SK-N-SH treated with all-trans-retinoic acid at 6 μM for 48 hours (cell line): Measurements from ENCODE around the gene DLG2.

ENCODE experiments used
- ATAC-seq: fragments of 200-7000 bp; cut with Tn5 transposase; 3 replicates; pipeline ENCODE4 v1.9.1; 2020; ENCODE audit warnings: mild to moderate bottlenecking, moderate library complexity
- ARNTL ChIP-seq: fragments of 450-650 bp; formaldehyde crosslinking; IDR thresholded peaks from 2 replicates; pipeline ENCODE4 v1.5.0; 2020; ENCODE audit warnings: low read depth, mild to moderate bottlenecking, moderate library complexity, borderline replicate concordance
- BACH2 ChIP-seq: fragments of 250-450 bp; sonication (Bioruptor Pico); IDR thresholded peaks from 2 replicates; pipeline ENCODE4 v1.9.0; 2021; ENCODE audit warnings: mild to moderate bottlenecking, borderline replicate concordance
- CSDC2 ChIP-seq: fragments of 250-450 bp; sonication (Bioruptor Pico); IDR thresholded peaks from 2 replicates; pipeline ENCODE4 v1.5.0; 2020; ENCODE audit warnings: mild to moderate bottlenecking, moderate library complexity
- ESRRG ChIP-seq: fragments of 250-450 bp; sonication (Bioruptor Pico); IDR thresholded peaks from 2 replicates; pipeline ENCODE4 v1.6.1; 2021; ENCODE audit warnings: mild to moderate bottlenecking
- GLIS3 ChIP-seq: fragments of 250-450 bp; sonication (Bioruptor Pico); IDR thresholded peaks from 2 replicates; pipeline ENCODE4 v1.5.0; 2020; ENCODE audit warnings: mild to moderate bottlenecking, moderate library complexity
- ISL1 ChIP-seq: fragments of 250-450 bp; sonication (Bioruptor Pico); IDR thresholded peaks from 2 replicates; pipeline ENCODE4 v2.1.2; 2022; ENCODE audit warnings: mild to moderate bottlenecking, moderate library complexity
- PPARA ChIP-seq: fragments of 250-450 bp; sonication (Bioruptor Pico); IDR thresholded peaks from 2 replicates; pipeline ENCODE4 v1.5.0; 2020; ENCODE audit warnings: mild to moderate bottlenecking, borderline replicate concordance
- RARB ChIP-seq: fragments of 250-450 bp; sonication (Bioruptor Pico); IDR thresholded peaks from 2 replicates; pipeline ENCODE4 v1.8.0; 2021; ENCODE audit warnings: mild to moderate bottlenecking, moderate library complexity
- TCF4 ChIP-seq: fragments of 250-450 bp; sonication (Bioruptor Pico); IDR thresholded peaks from 2 replicates; pipeline ENCODE4 v1.8.0; 2021; ENCODE audit warnings: mild to moderate bottlenecking, moderate library complexity, borderline replicate concordance
- TOX ChIP-seq: fragments of 250-450 bp; sonication (Bioruptor Pico); IDR thresholded peaks from 2 replicates; pipeline ENCODE4 v1.8.0; 2021; ENCODE audit warnings: mild to moderate bottlenecking, moderate library complexity, borderline replicate concordance
- ZC3H10 ChIP-seq: fragments of 250-450 bp; sonication (Bioruptor Pico); IDR thresholded peaks from 2 replicates; pipeline ENCODE4 v1.5.1; 2021; ENCODE audit warnings: mild to moderate bottlenecking, moderate library complexity
- ZFP3 ChIP-seq: fragments of 250-450 bp; sonication (Bioruptor Pico); IDR thresholded peaks from 2 replicates; pipeline ENCODE4 v1.5.0; 2020; ENCODE audit warnings: mild to moderate bottlenecking, moderate library complexity
- ZNF565 ChIP-seq: fragments of 450-650 bp; formaldehyde crosslinking; conservative IDR thresholded peaks from 2 replicates; pipeline ENCODE4 v1.5.0; 2020; ENCODE audit warnings: low read depth, mild to moderate bottlenecking, moderate library complexity
- ZNF70 ChIP-seq: fragments of 450-650 bp; formaldehyde crosslinking; IDR thresholded peaks from 2 replicates; pipeline ENCODE4 v1.5.0; 2020; ENCODE audit warnings: mild to moderate bottlenecking, moderate library complexity
- ZNF8 ChIP-seq: fragments of 450-650 bp; formaldehyde crosslinking; IDR thresholded peaks from 2 replicates; pipeline ENCODE4 v1.5.0; 2020; ENCODE audit warnings: mild to moderate bottlenecking, moderate library complexity
- TF ChIP-seq, protein P1 (sequence below): fragments of 250-450 bp; sonication (Bioruptor Pico); IDR thresholded peaks from 2 replicates; pipeline ENCODE4 v1.8.0; 2021; ENCODE audit warnings: low read depth, mild to moderate bottlenecking, moderate library complexity, borderline replicate concordance
- TF ChIP-seq, protein P2 (sequence below): fragments of 250-450 bp; sonication (Bioruptor Pico); IDR thresholded peaks from 2 replicates; pipeline ENCODE4 v1.5.0; 2020; ENCODE audit warnings: mild to moderate bottlenecking, moderate library complexity
- TF ChIP-seq, protein P3 (sequence below): fragments of 250-450 bp; sonication (Bioruptor Pico); IDR thresholded peaks from 2 replicates; pipeline ENCODE4 v1.5.1; 2020; ENCODE audit warnings: low read depth, mild to moderate bottlenecking, moderate library complexity

The DLG2 gene

DNA sequence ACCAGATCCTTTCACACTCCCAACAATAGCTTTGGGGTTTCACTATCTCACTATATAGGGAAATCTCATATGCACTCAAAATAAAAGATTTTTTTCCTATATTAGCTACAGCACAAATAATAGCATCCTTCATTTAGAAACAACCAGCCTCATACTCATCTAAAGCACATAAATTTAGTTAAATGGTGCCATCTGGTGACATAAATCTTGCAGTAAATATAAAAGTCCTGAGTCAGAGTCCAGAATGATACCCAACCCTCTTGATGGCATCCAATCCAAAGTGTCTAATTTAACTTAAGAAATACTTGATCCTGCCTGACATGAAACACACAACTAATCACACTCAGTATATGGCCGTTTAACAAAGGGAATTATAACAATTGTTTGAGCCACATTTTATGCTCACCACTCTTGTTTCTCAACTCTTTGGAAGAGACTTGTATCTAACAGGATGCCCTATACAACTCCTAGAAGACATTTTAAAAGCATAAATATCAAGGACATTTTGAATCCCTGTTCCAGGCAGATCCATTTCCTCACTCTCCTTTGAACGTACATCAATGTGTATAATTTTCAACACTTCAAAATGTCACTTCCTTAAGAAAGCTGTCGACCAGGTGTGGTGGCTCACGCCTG lies 36.2 kb downstream of the DLG2 start:
- no peak for TF ChIP-seq TOX (CRISPR knock-in tag)
- TF ChIP-seq, protein P1, sequence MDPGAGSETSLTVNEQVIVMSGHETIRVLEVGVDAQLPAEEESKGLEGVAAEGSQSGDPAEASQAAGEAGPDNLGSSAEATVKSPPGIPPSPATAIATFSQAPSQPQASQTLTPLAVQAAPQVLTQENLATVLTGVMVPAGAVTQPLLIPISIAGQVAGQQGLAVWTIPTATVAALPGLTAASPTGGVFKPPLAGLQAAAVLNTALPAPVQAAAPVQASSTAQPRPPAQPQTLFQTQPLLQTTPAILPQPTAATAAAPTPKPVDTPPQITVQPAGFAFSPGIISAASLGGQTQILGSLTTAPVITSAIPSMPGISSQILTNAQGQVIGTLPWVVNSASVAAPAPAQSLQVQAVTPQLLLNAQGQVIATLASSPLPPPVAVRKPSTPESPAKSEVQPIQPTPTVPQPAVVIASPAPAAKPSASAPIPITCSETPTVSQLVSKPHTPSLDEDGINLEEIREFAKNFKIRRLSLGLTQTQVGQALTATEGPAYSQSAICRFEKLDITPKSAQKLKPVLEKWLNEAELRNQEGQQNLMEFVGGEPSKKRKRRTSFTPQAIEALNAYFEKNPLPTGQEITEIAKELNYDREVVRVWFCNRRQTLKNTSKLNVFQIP = no peak
- peak; percentile 96 for ATAC-seq

DNA sequence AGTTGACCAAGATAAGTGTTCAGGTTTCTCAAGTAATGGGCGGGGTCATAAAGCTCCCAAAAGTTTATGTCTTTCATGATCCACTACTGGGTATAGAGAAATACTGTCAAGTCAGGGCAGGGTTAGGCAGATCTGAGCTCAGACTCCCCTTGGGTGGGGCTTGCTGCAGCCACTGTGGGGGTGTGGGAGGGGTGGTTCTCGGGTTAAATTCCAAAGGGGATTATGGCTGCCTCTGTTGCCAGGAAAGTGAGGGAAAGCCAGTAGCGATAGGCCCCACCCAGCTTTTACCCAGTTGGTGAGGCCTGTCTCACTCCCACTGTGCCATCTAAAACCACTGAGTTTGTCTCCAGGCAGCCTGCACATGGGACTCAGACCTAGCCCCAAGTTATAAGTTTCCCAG lies 37.8 kb downstream of the DLG2 start:
- TF ChIP-seq PPARA = no peak
- no peak for TF ChIP-seq GLIS3 (CRISPR knock-in tag)
- TF ChIP-seq ARNTL (CRISPR knock-in tag) = no peak
- no peak for TF ChIP-seq ESRRG (CRISPR knock-in tag)
- no peak for TF ChIP-seq TCF4 (CRISPR knock-in tag)
- TF ChIP-seq, protein P2, sequence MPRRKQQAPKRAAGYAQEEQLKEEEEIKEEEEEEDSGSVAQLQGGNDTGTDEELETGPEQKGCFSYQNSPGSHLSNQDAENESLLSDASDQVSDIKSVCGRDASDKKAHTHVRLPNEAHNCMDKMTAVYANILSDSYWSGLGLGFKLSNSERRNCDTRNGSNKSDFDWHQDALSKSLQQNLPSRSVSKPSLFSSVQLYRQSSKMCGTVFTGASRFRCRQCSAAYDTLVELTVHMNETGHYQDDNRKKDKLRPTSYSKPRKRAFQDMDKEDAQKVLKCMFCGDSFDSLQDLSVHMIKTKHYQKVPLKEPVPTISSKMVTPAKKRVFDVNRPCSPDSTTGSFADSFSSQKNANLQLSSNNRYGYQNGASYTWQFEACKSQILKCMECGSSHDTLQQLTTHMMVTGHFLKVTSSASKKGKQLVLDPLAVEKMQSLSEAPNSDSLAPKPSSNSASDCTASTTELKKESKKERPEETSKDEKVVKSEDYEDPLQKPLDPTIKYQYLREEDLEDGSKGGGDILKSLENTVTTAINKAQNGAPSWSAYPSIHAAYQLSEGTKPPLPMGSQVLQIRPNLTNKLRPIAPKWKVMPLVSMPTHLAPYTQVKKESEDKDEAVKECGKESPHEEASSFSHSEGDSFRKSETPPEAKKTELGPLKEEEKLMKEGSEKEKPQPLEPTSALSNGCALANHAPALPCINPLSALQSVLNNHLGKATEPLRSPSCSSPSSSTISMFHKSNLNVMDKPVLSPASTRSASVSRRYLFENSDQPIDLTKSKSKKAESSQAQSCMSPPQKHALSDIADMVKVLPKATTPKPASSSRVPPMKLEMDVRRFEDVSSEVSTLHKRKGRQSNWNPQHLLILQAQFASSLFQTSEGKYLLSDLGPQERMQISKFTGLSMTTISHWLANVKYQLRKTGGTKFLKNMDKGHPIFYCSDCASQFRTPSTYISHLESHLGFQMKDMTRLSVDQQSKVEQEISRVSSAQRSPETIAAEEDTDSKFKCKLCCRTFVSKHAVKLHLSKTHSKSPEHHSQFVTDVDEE (CRISPR knock-in tag) = no peak
- no peak for TF ChIP-seq RARB
- TF ChIP-seq BACH2 = no peak
- TF ChIP-seq ZNF565 = no peak
- no peak for TF ChIP-seq TOX (CRISPR knock-in tag)
- no peak for TF ChIP-seq ZFP3 (CRISPR knock-in tag)
- TF ChIP-seq ISL1 (CRISPR knock-in tag) = no peak
- no peak for TF ChIP-seq ZNF8 (CRISPR knock-in tag)
- TF ChIP-seq, protein P1 = no peak
- TF ChIP-seq, protein P3, sequence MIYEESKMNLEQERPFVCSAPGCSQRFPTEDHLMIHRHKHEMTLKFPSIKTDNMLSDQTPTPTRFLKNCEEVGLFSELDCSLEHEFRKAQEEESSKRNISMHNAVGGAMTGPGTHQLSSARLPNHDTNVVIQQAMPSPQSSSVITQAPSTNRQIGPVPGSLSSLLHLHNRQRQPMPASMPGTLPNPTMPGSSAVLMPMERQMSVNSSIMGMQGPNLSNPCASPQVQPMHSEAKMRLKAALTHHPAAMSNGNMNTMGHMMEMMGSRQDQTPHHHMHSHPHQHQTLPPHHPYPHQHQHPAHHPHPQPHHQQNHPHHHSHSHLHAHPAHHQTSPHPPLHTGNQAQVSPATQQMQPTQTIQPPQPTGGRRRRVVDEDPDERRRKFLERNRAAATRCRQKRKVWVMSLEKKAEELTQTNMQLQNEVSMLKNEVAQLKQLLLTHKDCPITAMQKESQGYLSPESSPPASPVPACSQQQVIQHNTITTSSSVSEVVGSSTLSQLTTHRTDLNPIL (CRISPR knock-in tag) = no peak
- no peak for ATAC-seq

DNA sequence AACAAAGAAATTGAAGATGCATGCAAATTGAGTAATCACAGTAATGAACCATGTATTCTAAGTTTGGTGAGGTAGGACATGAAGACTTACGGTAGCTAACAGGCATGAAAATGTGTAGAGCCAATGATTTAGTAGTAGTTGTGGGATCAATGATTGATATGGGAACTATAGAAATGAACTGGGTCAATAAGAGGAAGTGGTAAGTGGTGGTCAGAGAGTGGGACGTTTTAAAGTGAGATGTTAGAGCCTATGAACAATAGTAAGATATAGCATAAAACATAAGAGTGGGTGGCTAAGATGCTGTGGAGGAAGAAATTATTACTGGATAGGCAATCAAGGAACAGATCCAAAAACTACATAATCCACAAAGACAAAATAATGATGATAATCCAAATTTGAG lies 45.0 kb downstream of the DLG2 start:
- TF ChIP-seq, protein P2 (CRISPR knock-in tag) = no peak
- TF ChIP-seq ISL1 (CRISPR knock-in tag) (no peak), TOX (CRISPR knock-in tag) (no peak), CSDC2 (no peak), ESRRG (CRISPR knock-in tag) (no peak), ZC3H10 (CRISPR knock-in tag) (no peak), GLIS3 (CRISPR knock-in tag) (no peak), ZNF8 (CRISPR knock-in tag) (no peak), ZNF70 (CRISPR knock-in tag) (no peak), ZNF565 (no peak)
- TF ChIP-seq, protein P3 (CRISPR knock-in tag) = no peak
- TF ChIP-seq, all 23 proteins: peak for 0

More for the DNA sequence above, 45.0 kb downstream of the DLG2 start:
- no peak for ATAC-seq
